Central memory CD8-positive, alpha-beta T cell (primary cell): ENCODE measurements around the gene PRKCB.
"Not testable (repeated sequence)": the region's sequence is repeated elsewhere in the genome, so short reads cannot be mapped to it uniquely, and the experiment has no call there.

Experiments used
- ATAC-seq: fragments of 150-1000 bp; cut with Tn5 transposase; replicated peaks from 2 replicates; pipeline ENCODE4 v1.10.0; 2022; ENCODE audit warnings: mild to moderate bottlenecking, moderate FRiP score, moderate number of reproducible peaks; ENCODE audit not compliant: poor library complexity, severe bottlenecking; ENCODE audit errors: extremely low read depth
- DNase-seq, 2 donors: peaks; one replicate each; pipeline ENCODE4 v3.0.0; 2021; ENCODE audit warnings: low spot score in 2 of 2
- H3K27ac Mint-ChIP-seq: one replicate; pipeline ENCODE4 v1.8.0; 2022; ENCODE audit warnings: low read depth, mild to moderate bottlenecking, moderate library complexity, mixed read lengths
- H3K27me3 Mint-ChIP-seq: one replicate; pipeline ENCODE4 v1.8.0; 2022; ENCODE audit warnings: mixed read lengths
- H3K36me3 Mint-ChIP-seq: one replicate; pipeline ENCODE4 v1.8.0; 2022; ENCODE audit warnings: mild to moderate bottlenecking, moderate library complexity, mixed read lengths; ENCODE audit not compliant: insufficient read depth
- H3K4me1 Mint-ChIP-seq: one replicate; pipeline ENCODE4 v1.8.0; 2022; ENCODE audit warnings: mixed read lengths
- H3K4me3 Mint-ChIP-seq: one replicate; pipeline ENCODE4 v1.8.0; 2022; ENCODE audit warnings: mild to moderate bottlenecking, moderate library complexity, mixed read lengths
- H3K9me3 Mint-ChIP-seq: one replicate; pipeline ENCODE4 v1.8.0; 2022; ENCODE audit warnings: mixed read lengths

Gene PRKCB

DNA sequence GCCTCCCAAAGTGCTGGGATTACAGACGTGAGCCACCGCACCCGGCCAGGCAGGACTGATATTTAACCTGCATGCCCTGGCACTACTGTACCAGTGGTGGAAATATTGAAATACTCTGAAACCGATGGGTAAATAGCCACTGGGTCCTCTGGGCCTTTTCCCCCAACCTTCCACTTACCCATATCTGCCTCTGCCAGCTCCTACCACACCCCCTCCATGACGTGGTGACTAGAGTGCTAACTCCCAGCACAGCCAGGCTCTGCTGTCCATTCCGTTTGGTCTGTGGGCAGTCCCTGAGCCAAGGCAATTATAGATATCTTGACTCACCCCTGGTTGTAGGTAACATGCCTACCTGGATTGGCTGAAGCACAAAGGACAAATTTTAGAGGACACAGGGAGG lies 187.8 kb downstream of the PRKCB start:
- Mint-ChIP-seq H3K27ac (no peak overlapping the region), H3K4me1 (peaks cover 62% of the 10 kb centered on the region)

DNA sequence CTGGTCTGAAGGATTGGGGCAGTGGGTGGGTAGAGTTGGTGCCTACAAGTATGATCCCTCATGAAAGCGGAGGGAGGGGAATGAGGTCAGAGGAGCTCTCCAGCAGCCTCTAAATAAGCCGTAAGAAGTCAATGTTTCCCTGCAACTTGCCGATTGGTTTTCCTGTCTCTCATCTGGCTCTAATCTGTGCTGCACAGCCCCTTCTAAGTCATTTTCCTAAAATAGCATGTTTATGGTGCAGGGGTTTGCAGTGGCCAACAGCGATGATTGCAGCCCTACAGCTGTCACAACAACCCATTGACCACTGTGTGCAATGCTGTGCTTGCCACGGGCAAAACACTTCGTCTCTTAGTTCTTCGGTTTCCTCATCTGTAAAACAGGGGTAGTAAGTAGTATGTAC lies 189.2 kb downstream of the PRKCB start:
- Mint-ChIP-seq H3K4me1 (peaks cover 61% of the 10 kb centered on the region), H3K27ac (peak overlapping the region; percentile 33), H3K9me3 (no peaks in the 10 kb centered on the region), H3K4me3 (no peak overlapping the region), H3K36me3 (peaks cover 10% of the 10 kb centered on the region), H3K27me3 (no peaks in the 10 kb centered on the region)
- ATAC-seq, result no peak
- no peak for DNase-seq

More for the DNA sequence above, 187.8 kb downstream of the PRKCB start:
- DNase-seq (no peak), ATAC-seq (no peak)
- Mint-ChIP-seq H3K27me3 (no peaks in the 10 kb centered on the region), H3K36me3 (peaks cover 14% of the 10 kb centered on the region), H3K9me3 (no peaks in the 10 kb centered on the region), H3K4me3 (no peak overlapping the region)

DNA sequence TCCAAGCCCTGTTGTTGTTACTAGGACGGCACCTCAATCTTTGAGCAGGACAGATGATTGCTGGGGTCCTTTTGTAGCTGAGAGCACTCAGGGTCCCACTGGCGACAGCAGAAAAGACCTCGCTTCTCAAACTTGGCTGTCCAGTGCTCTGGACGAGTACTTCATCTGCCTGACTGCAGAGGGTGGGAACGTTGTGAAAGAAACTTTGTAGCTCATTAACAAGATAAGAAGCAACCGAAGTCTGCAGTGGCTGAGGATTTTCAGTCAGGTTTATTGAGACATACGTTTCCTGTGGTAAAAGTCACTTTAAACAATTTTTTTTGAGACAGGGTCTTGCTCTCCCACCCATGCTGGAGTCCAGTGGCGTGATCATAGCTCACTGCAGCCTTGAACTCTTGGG lies 191.7 kb downstream of the PRKCB start:
- DNase-seq (no peak), ATAC-seq (no peak)
- Mint-ChIP-seq H3K9me3 (no peaks in the 10 kb centered on the region), H3K4me1 (peaks cover 61% of the 10 kb centered on the region), H3K4me3 (no peak overlapping the region), H3K36me3 (peaks cover 8% of the 10 kb centered on the region), H3K27me3 (no peaks in the 10 kb centered on the region), H3K27ac (no peak overlapping the region)

DNA sequence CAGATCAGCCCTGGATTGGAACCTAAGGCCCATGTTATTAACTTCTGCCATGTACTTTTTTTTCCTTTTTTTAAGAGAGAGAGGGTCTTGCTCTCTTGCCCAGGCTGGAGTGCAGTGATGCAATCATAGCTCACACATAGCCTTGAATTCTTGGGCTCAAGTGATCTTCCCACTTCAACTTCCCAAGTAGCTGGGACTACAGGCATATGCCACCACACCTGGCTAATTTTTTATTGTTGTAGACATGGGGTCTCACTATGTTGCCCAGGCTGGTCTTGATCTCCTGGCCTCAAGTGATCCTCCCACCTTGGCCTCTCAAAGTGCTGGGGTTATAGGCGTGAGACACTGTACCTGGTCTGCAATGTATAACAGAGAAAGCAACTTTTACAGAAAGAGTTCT lies 194.1 kb downstream of the PRKCB start:
- H3K4me1 Mint-ChIP-seq, result peaks cover 64% of the 10 kb centered on the region
- ATAC-seq, H3K27ac Mint-ChIP-seq: not testable (repeated sequence)

DNA sequence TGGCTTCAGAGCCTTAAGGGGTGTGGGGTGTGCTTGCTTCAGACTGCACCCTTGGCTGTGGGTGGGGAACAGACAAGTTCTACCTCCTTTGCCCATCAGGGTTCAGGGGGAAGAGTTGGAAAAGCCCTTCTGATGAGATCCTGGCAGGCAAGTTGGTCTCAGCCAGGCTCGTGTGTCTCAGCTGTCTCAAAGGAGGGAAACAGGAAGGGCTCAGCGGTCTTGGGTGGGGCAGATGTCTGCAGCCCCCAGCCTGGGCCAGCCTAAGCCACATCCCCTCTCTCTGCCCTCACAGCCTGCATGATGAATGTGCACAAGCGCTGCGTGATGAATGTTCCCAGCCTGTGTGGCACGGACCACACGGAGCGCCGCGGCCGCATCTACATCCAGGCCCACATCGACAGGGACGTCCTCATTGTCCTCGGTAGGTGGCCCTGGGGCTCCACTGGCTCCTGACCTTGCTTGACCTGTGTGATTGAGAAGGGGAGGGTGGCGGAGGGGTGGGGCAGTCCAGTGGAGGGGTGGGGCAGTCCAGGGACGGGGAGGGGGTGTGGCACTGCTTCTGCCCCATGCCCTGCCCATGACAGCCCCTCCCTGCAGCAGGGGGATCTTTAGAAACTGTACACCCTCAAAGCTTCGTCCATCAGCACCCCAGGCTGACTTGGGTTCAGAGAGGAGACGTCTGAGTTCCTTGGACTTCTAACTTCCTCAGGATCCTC lies 199.5 kb downstream of the PRKCB start:
- peaks cover 51% of the 10 kb centered on the region for H3K4me1 Mint-ChIP-seq
- peak overlapping the region; percentile 89 for H3K27ac Mint-ChIP-seq
- no peaks in the 10 kb centered on the region for H3K27me3 Mint-ChIP-seq
- DNase-seq (peak; percentile 20 to 29), ATAC-seq (peak; percentile 85)
- peak overlapping the region; percentile 69 for H3K4me3 Mint-ChIP-seq
- peaks cover 5% of the 10 kb centered on the region for H3K9me3 Mint-ChIP-seq
- H3K36me3 Mint-ChIP-seq, result peaks cover 18% of the 10 kb centered on the region

More for the DNA sequence above, 194.1 kb downstream of the PRKCB start:
- H3K27me3 Mint-ChIP-seq, DNase-seq, H3K4me3 Mint-ChIP-seq, H3K36me3 Mint-ChIP-seq, H3K9me3 Mint-ChIP-seq: not testable (repeated sequence)

GRCh38 chr16:24036038-24036543 lies 200.3 kb downstream of the PRKCB start:
- no peaks in the 10 kb centered on the region for H3K27me3 Mint-ChIP-seq
- peaks cover 48% of the 10 kb centered on the region for H3K4me1 Mint-ChIP-seq
- peaks cover 5% of the 10 kb centered on the region for H3K9me3 Mint-ChIP-seq
- no peak for DNase-seq
- no peak for ATAC-seq
- H3K36me3 Mint-ChIP-seq, result peaks cover 20% of the 10 kb centered on the region
- H3K4me3 Mint-ChIP-seq, result peak overlapping the region; percentile 69
- H3K27ac Mint-ChIP-seq, result peak overlapping the region; percentile 89

GRCh38 chr16:24036614-24037013 lies 200.8 kb downstream of the PRKCB start:
- Mint-ChIP-seq H3K36me3 (peaks cover 21% of the 10 kb centered on the region), H3K27ac (peak overlapping the region; percentile 89), H3K4me1 (peaks cover 43% of the 10 kb centered on the region)

GRCh38 chr16:24037335-24037734 lies 201.6 kb downstream of the PRKCB start:
- ATAC-seq (no peak), DNase-seq (no peak)
- H3K36me3 Mint-ChIP-seq, result peaks cover 23% of the 10 kb centered on the region
- peak overlapping the region; percentile 32 for H3K27ac Mint-ChIP-seq
- peaks cover 5% of the 10 kb centered on the region for H3K9me3 Mint-ChIP-seq
- no peaks in the 10 kb centered on the region for H3K27me3 Mint-ChIP-seq
- H3K4me3 Mint-ChIP-seq, result peak overlapping the region; percentile 69
- H3K4me1 Mint-ChIP-seq, result peaks cover 38% of the 10 kb centered on the region

More at GRCh38 chr16:24036614-24037013, 200.8 kb downstream of the PRKCB start:
- DNase-seq, result peak in 1 of 2 donors; percentile 17
- peaks cover 5% of the 10 kb centered on the region for H3K9me3 Mint-ChIP-seq
- ATAC-seq, result no peak
- no peaks in the 10 kb centered on the region for H3K27me3 Mint-ChIP-seq
- H3K4me3 Mint-ChIP-seq, result peak overlapping the region; percentile 69

GRCh38 chr16:24041834-24042631 lies 206.2 kb downstream of the PRKCB start:
- H3K4me1 Mint-ChIP-seq, result peaks cover 13% of the 10 kb centered on the region
- ATAC-seq (peak; percentile 97), DNase-seq (peak; percentile 76 to 77)
- H3K9me3 Mint-ChIP-seq, result no peaks in the 10 kb centered on the region
- peaks cover 35% of the 10 kb centered on the region for H3K36me3 Mint-ChIP-seq
- H3K27ac Mint-ChIP-seq, result no peak overlapping the region
- no peaks in the 10 kb centered on the region for H3K27me3 Mint-ChIP-seq
- no peak overlapping the region for H3K4me3 Mint-ChIP-seq

DNA sequence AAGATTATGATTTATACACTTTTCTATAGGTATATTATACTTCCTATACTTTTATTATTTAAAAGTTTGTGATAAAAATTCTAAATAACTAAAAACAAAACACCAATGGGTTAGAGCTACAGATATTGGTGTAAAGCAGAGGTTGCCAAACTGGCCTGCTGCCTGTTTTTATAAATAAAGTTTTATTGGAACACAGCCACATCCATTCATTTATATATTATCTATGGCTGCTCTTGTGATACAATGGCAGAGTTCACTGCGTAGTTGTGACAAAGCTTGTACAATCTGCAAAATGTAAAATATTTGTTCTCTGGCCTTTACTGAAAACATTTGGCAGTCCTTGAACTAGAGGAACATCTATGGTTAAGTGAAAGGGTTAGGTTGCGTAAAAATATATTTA lies 208.7 kb downstream of the PRKCB start:
- Mint-ChIP-seq H3K27me3 (no peaks in the 10 kb centered on the region), H3K4me3 (no peak overlapping the region), H3K27ac (no peak overlapping the region)

DNA sequence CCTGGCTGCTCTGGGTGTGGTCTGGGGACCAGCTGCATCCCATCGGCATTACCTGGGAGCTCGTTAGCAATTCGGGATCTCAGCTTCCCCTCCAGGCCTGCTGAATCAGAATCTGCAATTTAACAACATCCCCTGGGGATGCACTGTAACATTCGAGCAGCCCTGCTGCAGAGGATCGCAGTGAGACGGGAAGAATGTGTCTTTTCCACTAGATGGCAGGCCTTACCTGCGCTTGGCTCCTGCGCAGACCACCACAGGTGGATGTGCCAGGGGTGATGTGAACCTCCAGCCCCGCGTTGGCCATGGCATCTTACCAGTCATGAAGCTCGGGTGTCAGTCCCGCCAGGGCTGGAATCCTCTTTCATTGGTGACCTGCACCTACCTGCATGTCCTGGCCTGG lies 209.9 kb downstream of the PRKCB start:
- DNase-seq (no peak), ATAC-seq (no peak)
- Mint-ChIP-seq H3K36me3 (peaks cover 30% of the 10 kb centered on the region), H3K4me1 (peaks cover 44% of the 10 kb centered on the region), H3K9me3 (no peaks in the 10 kb centered on the region), H3K27me3 (no peaks in the 10 kb centered on the region), H3K27ac (no peak overlapping the region), H3K4me3 (no peak overlapping the region)

More for the DNA sequence above, 208.7 kb downstream of the PRKCB start:
- ATAC-seq (no peak), DNase-seq (no peak)
- Mint-ChIP-seq H3K36me3 (peaks cover 36% of the 10 kb centered on the region), H3K9me3 (no peaks in the 10 kb centered on the region), H3K4me1 (peaks cover 32% of the 10 kb centered on the region)

- ATAC-seq, result no peak
- DNase-seq, result no peak
- Mint-ChIP-seq H3K27me3 (no peaks in the 10 kb centered on the region), H3K27ac (peak overlapping the region; percentile 1), H3K4me1 (peaks cover 52% of the 10 kb centered on the region), H3K9me3 (no peaks in the 10 kb centered on the region), H3K36me3 (peaks cover 30% of the 10 kb centered on the region), H3K4me3 (no peak overlapping the region)
These were observed 210.7 kb downstream of the PRKCB start for GRCh38 chr16:24046442-24046841.
